GDM1 (cell line): ENCODE data around the gene MYO3A.

Source experiments
- DNase-seq: peaks from one replicate; lab custom pipeline; 2025; lab: John Stamatoyannopoulos, UW

The MYO3A gene

DNA sequence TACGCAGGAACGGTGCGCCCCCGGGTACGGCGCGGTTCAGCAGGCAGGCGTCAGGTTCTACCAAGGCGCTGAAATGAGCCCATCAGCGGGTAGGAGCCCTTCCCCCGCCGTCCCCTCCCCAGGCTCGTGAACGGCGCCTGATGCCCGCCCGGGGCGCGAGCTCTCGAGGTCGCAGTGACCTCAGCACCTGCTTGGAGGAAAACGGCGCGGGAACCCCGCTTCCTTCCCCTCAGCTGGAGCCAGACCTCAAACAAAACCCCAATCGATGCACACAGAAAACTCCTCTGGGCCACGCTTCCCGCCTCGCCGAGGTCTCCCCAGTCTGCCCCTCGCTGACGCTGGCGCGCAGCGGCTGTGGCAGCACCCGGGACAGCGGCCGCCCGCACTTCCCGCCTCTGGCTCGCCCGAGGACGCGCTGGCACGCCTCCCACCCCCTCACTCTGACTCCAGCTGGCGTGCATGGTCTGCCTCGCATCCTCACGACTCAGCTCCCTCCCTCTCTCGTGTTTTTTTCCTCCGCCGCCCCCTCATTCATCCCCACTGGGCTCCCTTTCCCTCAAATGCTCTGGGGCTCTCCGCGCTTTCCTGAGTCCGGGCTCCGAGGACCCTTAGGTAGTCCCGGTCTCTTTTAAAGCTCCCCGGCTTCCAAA is 282.0 kb downstream of the MYO3A start:
- no peak for DNase-seq

DNA sequence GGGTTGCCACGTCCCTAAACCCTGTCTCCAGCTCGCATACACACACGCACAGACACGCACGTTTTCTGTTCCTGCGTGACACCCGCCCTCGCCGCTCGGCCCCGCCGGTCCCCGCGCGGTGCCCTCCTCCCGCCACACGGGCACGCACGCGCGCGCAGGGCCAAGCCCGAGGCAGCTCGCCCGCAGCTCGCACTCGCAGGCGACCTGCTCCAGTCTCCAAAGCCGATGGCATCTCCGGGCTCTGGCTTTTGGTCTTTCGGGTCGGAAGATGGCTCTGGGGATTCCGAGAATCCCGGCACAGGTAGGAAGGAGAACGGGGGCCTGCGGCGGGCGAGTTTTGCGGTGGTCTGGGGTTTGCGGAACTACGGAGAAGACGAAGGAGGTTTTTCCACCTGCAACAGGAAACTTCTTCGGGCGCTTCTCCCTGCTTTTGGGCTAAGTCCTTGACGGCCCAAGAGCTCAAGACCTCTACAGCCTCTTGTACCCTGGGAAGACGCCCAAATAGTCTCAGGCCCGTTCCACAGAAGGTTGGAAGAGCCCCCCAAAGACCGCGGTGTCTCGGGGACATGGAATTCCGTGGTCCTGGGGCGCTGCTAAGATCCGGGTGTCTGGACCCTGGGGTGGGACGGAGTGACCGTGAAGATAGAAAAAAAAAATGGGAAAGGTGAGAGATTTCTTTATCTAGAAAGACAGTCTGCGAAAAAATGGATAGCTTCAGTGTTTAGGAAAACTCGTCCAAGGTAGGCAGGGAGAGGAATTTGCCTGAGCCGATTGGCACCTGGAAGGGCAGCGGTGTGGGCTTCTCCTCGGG is 282.8 kb downstream of the MYO3A start, which contains the start of gene GAD2:
GAD2 (plus strand) TSS at position 190 of the 811 bp plus-strand sequence; CDS start at position 226, 36 bp downstream.
- no peak for DNase-seq

DNA sequence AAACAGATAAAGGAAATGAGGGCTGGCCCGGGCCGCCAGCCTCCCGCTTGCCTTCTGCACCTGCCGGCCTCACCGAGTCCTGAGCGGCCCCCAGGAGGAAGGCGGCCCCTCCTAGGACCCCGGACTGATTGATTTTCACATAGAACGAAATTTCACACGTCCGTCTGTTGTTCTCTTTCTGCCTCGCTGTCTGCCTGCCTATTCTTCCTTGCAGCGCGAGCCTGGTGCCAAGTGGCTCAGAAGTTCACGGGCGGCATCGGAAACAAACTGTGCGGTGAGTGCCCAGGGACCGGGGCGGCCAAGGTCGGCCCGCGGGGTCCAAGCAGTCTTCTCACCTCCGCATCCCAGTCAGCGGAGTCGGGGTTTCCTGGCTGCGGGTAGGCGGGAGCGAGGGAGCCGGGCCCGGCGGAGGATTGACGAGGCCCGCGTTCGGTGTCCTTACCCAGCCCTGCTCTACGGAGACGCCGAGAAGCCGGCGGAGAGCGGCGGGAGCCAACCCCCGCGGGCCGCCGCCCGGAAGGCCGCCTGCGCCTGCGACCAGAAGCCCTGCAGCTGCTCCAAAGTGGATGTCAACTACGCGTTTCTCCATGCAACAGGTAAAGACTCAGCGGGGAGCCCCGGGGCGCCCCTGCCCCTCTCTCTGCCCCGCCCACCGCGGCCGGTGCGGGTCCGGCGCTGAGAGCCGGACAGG is 283.5 kb downstream of the MYO3A start:
- no peak for DNase-seq

GRCh38 chr10:26219676-26220075 is 285.6 kb downstream of the MYO3A start:
- DNase-seq, result no peak

DNA sequence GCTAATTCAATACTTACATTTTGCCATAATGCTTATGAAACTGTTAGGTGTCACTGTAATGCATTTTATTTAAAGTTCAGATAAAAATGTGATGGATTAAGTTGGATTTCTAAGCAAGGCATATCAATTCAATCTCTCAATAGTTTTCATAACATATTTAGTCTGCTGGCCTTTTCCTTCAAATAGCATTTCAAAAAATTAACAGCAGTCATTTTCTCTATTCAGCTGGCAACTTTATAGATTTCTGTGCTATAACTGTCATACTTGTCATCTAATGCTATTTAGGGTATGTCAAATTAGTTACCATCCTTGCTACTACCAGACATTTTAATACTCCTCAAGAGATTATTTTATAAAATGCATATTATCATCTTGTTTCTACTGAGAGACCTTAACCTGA is 286.9 kb downstream of the MYO3A start:
- DNase-seq, result no peak

- no peak for DNase-seq
Observed at GRCh38 chr10:26221541-26221940, 287.5 kb downstream of the MYO3A start.

DNA sequence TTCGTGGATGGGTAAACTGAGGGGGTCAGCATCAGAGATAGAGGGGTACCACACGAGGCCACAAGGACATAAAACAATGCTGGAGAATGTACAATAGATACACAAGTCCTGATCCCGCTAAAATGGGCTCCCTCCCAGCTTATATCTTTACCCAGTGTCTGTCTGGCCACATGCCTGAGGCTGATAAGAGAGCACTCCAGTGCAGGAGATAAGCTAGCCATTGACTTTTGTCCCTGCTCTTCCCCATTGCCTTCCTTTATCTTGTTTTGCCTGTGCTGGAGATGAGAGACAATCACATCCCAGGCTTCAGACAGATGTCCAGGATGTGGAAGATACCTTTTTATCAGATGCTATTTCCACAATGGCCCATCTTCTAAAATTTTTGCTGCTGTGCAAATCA is 288.5 kb downstream of the MYO3A start:
- DNase-seq, result no peak

- no peak for DNase-seq
Observed at GRCh38 chr10:26225322-26225721, 291.3 kb downstream of the MYO3A start.

DNA sequence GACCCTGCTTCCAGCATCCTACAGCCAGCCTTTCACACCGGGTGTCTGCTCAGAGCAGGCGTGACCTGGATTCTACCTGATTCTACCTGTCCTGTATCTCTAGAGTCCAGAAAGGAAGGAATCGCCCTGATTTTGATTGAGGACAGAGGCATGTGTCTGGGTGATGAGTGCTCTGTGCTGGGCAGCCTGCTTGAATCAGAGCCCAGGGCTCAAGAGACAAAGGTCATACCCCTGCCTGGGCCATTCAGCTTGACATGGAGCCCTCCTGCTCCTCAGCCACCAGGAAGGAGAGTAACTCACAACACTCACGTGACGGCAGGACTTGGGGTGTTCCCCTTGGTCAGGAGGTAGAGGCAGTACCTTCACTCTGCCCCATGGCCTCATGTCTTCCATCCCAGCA is 293.8 kb downstream of the MYO3A start:
- no peak for DNase-seq

DNA sequence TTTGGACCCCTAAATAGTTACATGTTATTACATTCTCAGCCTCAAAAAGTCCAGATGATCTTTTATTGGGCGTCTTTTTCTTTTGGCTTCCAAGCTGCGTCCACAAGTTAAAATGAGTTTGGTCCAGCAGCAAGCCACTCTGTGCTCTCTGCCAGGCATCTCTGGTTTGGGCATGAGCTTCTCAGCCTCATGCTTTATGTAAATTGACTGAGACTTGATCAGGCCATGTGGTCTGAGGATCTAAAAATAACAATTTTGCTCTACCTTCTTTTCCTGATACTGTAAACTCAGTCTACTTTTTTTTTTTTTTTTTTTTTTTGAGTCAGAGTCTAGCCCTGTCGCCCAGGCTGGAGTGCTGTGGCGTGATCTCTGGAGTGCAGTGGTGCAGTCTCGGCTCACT is 298.1 kb downstream of the MYO3A start:
- DNase-seq, result no peak

DNA sequence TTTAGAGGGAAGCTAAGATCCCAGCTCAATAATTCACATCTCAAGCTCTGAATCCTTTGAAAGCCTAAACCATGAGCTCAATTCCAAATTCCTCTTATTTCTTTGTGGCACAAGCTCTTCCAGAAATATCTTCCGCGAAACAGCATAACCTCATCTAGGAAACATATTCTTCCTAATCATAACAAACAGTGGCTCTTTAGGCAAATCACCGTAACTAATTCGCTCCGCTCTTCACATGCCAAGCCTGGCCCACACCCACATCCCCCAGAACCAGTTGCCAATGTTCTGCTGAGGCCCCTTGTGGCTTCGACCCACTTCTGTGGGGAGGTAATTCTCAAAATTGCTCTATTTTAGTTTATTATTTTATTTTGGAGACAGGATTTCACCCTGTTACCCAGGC is 301.7 kb downstream of the MYO3A start:
- no peak for DNase-seq

- no peak for DNase-seq
Observed at GRCh38 chr10:26238378-26238777, 304.3 kb downstream of the MYO3A start.

DNA sequence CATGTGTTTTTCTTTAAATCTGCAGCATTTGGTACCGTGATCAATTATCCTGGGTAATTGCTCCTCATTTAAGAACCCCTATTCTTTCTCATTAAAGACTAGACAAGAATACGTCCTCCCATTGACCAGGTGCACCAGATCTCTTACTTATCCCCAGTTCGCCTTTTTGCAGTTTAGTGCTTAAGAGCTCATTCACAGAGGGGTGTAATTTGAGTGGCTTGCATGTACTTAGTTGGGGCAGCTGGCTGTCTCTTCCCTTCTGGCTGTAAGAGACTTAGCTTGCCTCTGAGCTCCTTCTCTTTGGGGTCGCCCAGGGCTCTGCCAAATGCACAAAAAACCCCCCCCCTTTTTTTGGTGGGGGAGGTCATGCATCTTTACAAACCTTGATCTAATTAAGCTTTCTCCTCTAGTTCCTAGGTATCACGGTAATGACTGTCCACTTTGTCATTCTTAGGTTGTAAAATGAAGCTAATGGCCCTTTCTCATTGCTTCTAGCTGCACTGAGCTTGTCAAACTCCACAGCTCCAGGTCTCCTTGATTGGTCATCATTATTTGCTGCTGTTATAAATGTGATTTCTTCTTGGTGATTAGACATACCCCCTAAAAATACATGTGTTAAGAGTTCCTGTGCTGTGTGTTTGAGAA is 308.8 kb downstream of the MYO3A start:
- DNase-seq, result no peak

GRCh38 chr10:26243351-26243720 is 309.3 kb downstream of the MYO3A start:
- DNase-seq, result no peak

DNA sequence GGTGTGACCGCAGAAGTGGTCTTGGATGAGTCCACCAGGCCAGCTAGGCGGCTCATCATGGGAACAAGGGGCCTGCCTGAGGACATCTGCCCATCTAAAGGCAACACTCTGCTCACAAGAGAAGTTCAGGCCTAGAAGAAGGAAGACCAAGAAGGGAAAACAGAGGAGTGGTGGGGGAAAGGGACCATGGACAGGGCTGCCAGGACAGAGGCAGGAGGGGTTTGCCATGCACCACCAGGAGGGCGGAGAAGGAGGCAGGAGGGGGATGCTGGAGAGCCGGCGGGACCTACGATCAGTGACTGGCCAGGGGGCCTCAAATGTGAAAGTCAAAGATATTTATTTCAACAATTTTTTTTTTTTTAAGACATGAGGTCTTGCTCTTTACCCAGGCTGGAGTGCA is 315.7 kb downstream of the MYO3A start:
- DNase-seq, result no peak

DNA sequence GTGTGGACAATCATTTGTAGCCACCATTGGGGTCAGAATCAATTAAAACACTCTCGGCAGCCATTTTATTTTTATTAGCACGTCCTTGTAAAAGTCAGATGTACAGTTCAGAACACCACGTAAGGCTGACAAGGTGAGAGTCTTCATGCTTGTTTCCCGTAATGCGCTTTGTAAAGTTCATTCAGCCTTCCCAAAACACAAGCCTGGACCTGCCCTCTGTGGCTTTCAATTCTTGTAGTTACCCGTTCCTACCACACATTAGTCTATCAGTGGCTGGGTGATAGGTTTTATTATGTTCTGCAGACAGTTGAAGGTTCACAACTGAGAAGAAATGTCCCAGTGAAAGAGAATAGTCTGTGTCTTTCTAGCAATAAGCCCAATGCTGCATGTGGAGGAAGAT is 317.9 kb downstream of the MYO3A start:
- no peak for DNase-seq

DNA sequence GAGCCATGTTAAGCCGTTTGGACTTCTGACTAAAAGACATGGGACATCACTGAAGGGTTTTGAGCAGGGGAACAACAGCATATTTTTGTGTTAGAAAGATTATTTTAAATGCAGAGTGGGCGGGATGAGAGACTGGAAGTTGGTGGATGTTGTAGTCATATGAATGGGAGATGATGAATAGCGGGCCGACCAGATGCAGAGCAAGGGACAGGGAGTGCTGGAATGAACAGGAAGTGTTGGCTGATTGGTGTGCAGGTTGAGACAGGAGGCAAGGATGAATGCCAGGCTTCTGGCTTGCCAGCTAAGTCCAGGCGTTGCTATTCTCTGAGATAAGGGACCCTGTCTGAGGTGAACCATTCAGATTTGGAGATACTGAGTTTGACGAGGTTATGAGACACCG is 320.6 kb downstream of the MYO3A start:
- DNase-seq, result no peak

DNA sequence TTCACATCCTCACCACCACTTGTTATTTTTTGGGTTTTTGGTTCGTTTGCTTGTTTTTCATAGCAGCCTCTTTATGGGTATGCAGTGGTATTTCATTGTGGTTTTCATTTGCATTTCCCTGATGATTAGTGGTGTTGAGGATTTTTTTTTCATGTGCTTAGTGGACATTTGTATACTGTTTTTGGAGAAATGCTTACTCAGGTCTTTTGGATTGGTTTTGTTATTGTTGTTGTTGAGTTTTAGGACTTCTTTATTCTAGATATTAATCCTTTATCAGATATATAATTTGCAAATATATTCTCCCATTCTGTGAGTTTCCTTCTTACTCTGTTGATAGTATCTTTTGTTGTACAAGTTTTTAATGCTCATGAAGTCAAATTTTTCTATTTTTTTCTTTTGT is 325.3 kb downstream of the MYO3A start:
- DNase-seq, result no peak
